K562 (cell line): ENCODE results near the gene RHEB. TPM values are rescaled to one million over a fixed set of nuclear protein-coding genes. Genes with fewer than 3 reads are reported as not detected.

ENCODE experiments used
- ATAC-seq: fragments of 200-7000 bp; cut with Tn5 transposase; 3 replicates; pipeline ENCODE4 v1.9.1; 2020; ENCODE audit warnings: moderate library complexity
- BruUV-seq: library from RNA; stranded (reverse); fragments of 400-500 nt; replicated peaks from 2 replicates; lab custom pipeline; 2021; lab: Mats Ljungman, UMichigan
- CTCF ChIA-PET: fragments of 300-600 bp; formaldehyde crosslinking; extraction: SDS; loops from one replicate; lab custom pipeline; 2021; ENCODE audit warnings: low intra/inter-chr PET ratio; lab: Yijun Ruan, JAX
- POLR2A ChIA-PET: fragments of 300-600, 350-650 bp; sonication (Branson Sonifier 250); formaldehyde crosslinking; extraction: SDS; loops from one replicate; lab custom pipeline; 2021; ENCODE audit warnings: antibody characterized with exemption, inconsistent platforms; lab: Yijun Ruan, JAX
- DNase-seq, 4 experiments: peaks; one replicate each; pipeline versions ENCODE4 v3.0.0 to v3.0.0-alpha.2; 2011 to 2018; ENCODE audit warnings: low spot score in 3 of 4, mixed read lengths in 3 of 4; ENCODE audit errors: extremely low read depth in 1 of 4
- FAIRE-seq: peaks from 2 replicates; lab custom pipeline; 2011; peaks lifted over from hg19 to GRCh38; lab: Jason Lieb, UNC
- H2AFZ ChIP-seq: 2 replicates; pipeline ENCODE4 v1.6.0; 2011; ENCODE audit warnings: low read depth, low read length, control low read depth, inconsistent platforms
- H3K27ac ChIP-seq: fragments of 200-600 bp; 3 replicates; pipeline ENCODE4 v1.8.0; 2011; ENCODE audit warnings: low read depth, mild to moderate bottlenecking, control low read depth, inconsistent platforms, low read length, moderate library complexity, mixed read lengths; ENCODE audit errors: extremely low read depth
- H3K27me3 ChIP-seq, 2 experiments: fragments of 300-600 bp in 1 of 2; 2 replicates in 1 of 2; 3 replicates in 1 of 2; pipeline versions ENCODE4 v1.6.0 to v1.8.0; 2011; ENCODE audit warnings: inconsistent platforms in 2 of 2, low read length in 2 of 2, mild to moderate bottlenecking in 1 of 2, mixed read lengths in 1 of 2, moderate library complexity in 1 of 2; ENCODE audit not compliant: control insufficient read depth in 2 of 2, insufficient read depth in 2 of 2
- H3K36me3 ChIP-seq: fragments of 300-600 bp; 3 replicates; pipeline ENCODE4 v1.8.0; 2011; ENCODE audit warnings: mild to moderate bottlenecking, low read length, inconsistent platforms; ENCODE audit not compliant: control insufficient read depth, insufficient read depth
- H3K4me1 ChIP-seq, 2 experiments: fragments of 200-600 bp in 1 of 2; replicated peaks in 1 of 2; 2 replicates in 1 of 2; 3 replicates in 1 of 2; pipeline versions ENCODE4 v1.5.1 to v1.8.0; 2011; ENCODE audit warnings: inconsistent platforms in 2 of 2, low read length in 2 of 2, mild to moderate bottlenecking in 1 of 2, mixed read lengths in 1 of 2, moderate library complexity in 1 of 2; ENCODE audit not compliant: control insufficient read depth in 2 of 2, insufficient read depth in 2 of 2
- H3K4me2 ChIP-seq: 2 replicates; pipeline ENCODE4 v1.6.1; 2011; ENCODE audit warnings: low read length, control low read depth, inconsistent platforms, mixed read lengths; ENCODE audit not compliant: insufficient read depth
- H3K4me3 ChIP-seq: fragments of 200-600 bp; sonication (generic), shearing (Covaris generic); 2 replicates; pipeline ENCODE4 v1.5.1; 2016; ENCODE audit warnings: control low read depth, inconsistent platforms
- H3K79me2 ChIP-seq: fragments of 200-600 bp; 3 replicates; pipeline ENCODE4 v1.8.0; 2011; ENCODE audit warnings: low read length, inconsistent platforms; ENCODE audit not compliant: control insufficient read depth, insufficient read depth
- H3K9ac ChIP-seq, 2 experiments: 2 replicates each; pipeline versions ENCODE4 v1.6.0 to v1.6.1; 2011; ENCODE audit warnings: low read depth in 2 of 2, low read length in 2 of 2, control low read depth in 1 of 2, inconsistent platforms in 1 of 2, mild to moderate bottlenecking in 1 of 2, mixed read lengths in 1 of 2; ENCODE audit not compliant: insufficient read depth in 1 of 2
- H3K9me1 ChIP-seq: one replicate; pipeline ENCODE4 v1.6.0; 2011; ENCODE audit warnings: inconsistent platforms, mild to moderate bottlenecking, low read length, moderate library complexity; ENCODE audit not compliant: control insufficient read depth, insufficient read depth
- H3K9me3 ChIP-seq: replicated peaks from 2 replicates; pipeline ENCODE4 v1.5.1; 2011; ENCODE audit warnings: low read depth, low read length, inconsistent platforms; ENCODE audit not compliant: control insufficient read depth, insufficient read depth
- H4K20me1 ChIP-seq: replicated peaks from 2 replicates; pipeline ENCODE4 v1.6.1; 2011; ENCODE audit warnings: low read length, inconsistent platforms, mixed read lengths; ENCODE audit not compliant: control insufficient read depth, insufficient read depth
- ADNP ChIP-seq: fragments of 200-800 bp; sonication (Bioruptor generic); IDR thresholded peaks from 2 replicates; pipeline ENCODE4 v1.6.1; 2016; ENCODE audit warnings: missing genetic modification characterization, missing compliant biosample characterization
- BRD4 ChIP-seq: fragments of 200-600 bp; sonication (generic); IDR thresholded peaks from 2 replicates; pipeline ENCODE4 v1.6.1; 2017; ENCODE audit warnings: inconsistent platforms
- ESRRA ChIP-seq: fragments of 450-650 bp; IDR thresholded peaks from 2 replicates; pipeline ENCODE4 v1.6.1; 2014; ENCODE audit warnings: low read depth, mild to moderate bottlenecking, moderate library complexity, borderline replicate concordance
- FOXA1 ChIP-seq: fragments of 450-650 bp; IDR thresholded peaks from 2 replicates; pipeline ENCODE4 v1.6.1; 2016; ENCODE audit warnings: mild to moderate bottlenecking, borderline replicate concordance
- FUS ChIP-seq: fragments of 200-400 bp; formaldehyde crosslinking; optimal IDR thresholded peaks from 2 replicates; pipeline ENCODE3; 2017; ENCODE audit warnings: low read depth, low read length
- GATA2 ChIP-seq: sonication (generic); formaldehyde crosslinking; IDR thresholded peaks from 2 replicates; pipeline ENCODE4 v1.4.0; 2020; ENCODE audit warnings: mild to moderate bottlenecking, missing genetic modification reagents
- GATAD2A ChIP-seq: fragments of 450-650 bp; IDR thresholded peaks from 2 replicates; pipeline ENCODE4 v1.6.1; 2017
- IFI16 ChIP-seq: fragments of 250-450 bp; sonication (Bioruptor Pico); IDR thresholded peaks from 2 replicates; pipeline ENCODE4 v2.1.2; 2022; ENCODE audit warnings: mild to moderate bottlenecking, inconsistent platforms
- MBD2 ChIP-seq: sonication (generic); IDR thresholded peaks from 2 replicates; pipeline ENCODE4 v1.6.1; 2016; ENCODE audit warnings: low read depth, borderline replicate concordance
- MEF2D ChIP-seq: conservative IDR thresholded peaks from 2 replicates; pipeline ENCODE4 v1.6.1; 2016; ENCODE audit warnings: low read depth, missing genetic modification characterization, missing compliant biosample characterization
- OTX1 ChIP-seq: fragments of 450-650 bp; formaldehyde crosslinking; IDR thresholded peaks from 2 replicates; pipeline ENCODE4 v1.4.0; 2022; ENCODE audit warnings: mild to moderate bottlenecking
- PHF20 ChIP-seq: fragments of 450-650 bp; IDR thresholded peaks from 2 replicates; pipeline ENCODE4 v1.6.1; 2018; ENCODE audit not compliant: partially characterized antibody
- SPI1 ChIP-seq: IDR thresholded peaks from 2 replicates; pipeline ENCODE4 v1.6.1; 2011; ENCODE audit warnings: low read depth, low read length, control low read depth, borderline replicate concordance
- SRF ChIP-seq, 2 experiments: fragments of 250-450, 450-650 bp in 1 of 2; sonication (Bioruptor Pico) in 1 of 2; sonication (generic) in 1 of 2; formaldehyde crosslinking; IDR thresholded peaks; 2 replicates each; pipeline versions ENCODE4 v1.5.0 to v1.5.1; 2020 to 2022; ENCODE audit warnings: mild to moderate bottlenecking in 1 of 2, missing genetic modification reagents in 1 of 2
- SUPT5H ChIP-seq: fragments of 450-650 bp; IDR thresholded peaks from 2 replicates; pipeline ENCODE4 v1.6.1; 2016
- ZFP36 ChIP-seq: fragments of 150-350 bp; IDR thresholded peaks from 2 replicates; pipeline ENCODE4 v1.6.1; 2018; ENCODE audit warnings: low read length, low read depth; ENCODE audit not compliant: partially characterized antibody
- ZKSCAN1 ChIP-seq: fragments of 150-350 bp; IDR thresholded peaks from 2 replicates; pipeline ENCODE4 v1.6.1; 2016; ENCODE audit warnings: low read depth, low read length
- ZNF639 ChIP-seq, 2 experiments: fragments of 200-800 bp in 1 of 2; sonication (Bioruptor generic) in 1 of 2; sonication (generic) in 1 of 2; formaldehyde crosslinking in 1 of 2; IDR thresholded peaks in 1 of 2; conservative IDR thresholded peaks in 1 of 2; 2 replicates each; pipeline versions ENCODE4 v1.5.0 to v1.6.1; 2016 to 2020; ENCODE audit warnings: missing compliant biosample characterization in 1 of 2, missing genetic modification characterization in 1 of 2, missing genetic modification reagents in 1 of 2
- ZSCAN29 ChIP-seq: fragments of 450-650 bp; IDR thresholded peaks from 2 replicates; pipeline ENCODE4 v1.6.1; 2017
- WGBS: fragments of 100-300 bp; shearing (Covaris generic); methylation state at CpG from one replicate; pipeline ENCODE4 v1.1.6; 2016; ENCODE audit warnings: low coverage, mixed read lengths; ENCODE audit not compliant: insufficient coverage; ENCODE audit errors: missing lambda C conversion rate; 5-methylcytosine and 5-hydroxymethylcytosine counted together
- in situ Hi-C: fragments of 300-500 bp; cut with MboI; formaldehyde crosslinking; loops from 4 replicates; pipeline ENCODE4 v1.15.0; 2018; ENCODE audit warnings: inconsistent platforms, mixed read lengths
- intact Hi-C: fragments of 100-400 bp; cut with micrococcal nuclease; formaldehyde crosslinking; loops from 2 replicates; pipeline ENCODE4 v1.14.2; 2022
- polyA plus RNA-seq, 8 experiments: library from polyadenylated mRNA; depleted of rRNA in 4 of 8; stranded (reverse) in 5 of 8; unstranded in 3 of 8; fragments of >200 nt; fragmentation: Nextera tagmentation in 2 of 8; fragmentation: Illumina TruSeq in 1 of 8; extraction: Ambion mirVana in 2 of 8; extraction: Trizol in 1 of 8; gene quantifications; 2 replicates each; pipeline versions ENCODE4 v1.2.1 to v1.2.3, GENCODE V29; 2011 to 2014; ENCODE audit warnings: inconsistent platforms in 1 of 8, missing spikeins in 1 of 8
- total RNA-seq, 7 experiments: library from RNA; depleted of rRNA in 6 of 7; stranded (reverse); fragments of >200 nt in 6 of 7; fragmentation: Illumina TruSeq in 2 of 7; extraction: Trizol in 2 of 7; gene quantifications; 2 replicates each; pipeline versions ENCODE4 v1.2.1 to v1.2.3, GENCODE V29; 2011 to 2021; ENCODE audit warnings: low replicate concordance in 1 of 7

Gene RHEB
- total and polyA plus RNA-seq, 9 of the 15 experiments (the other 6 are each of a cell fraction or from before 2014, with no cell fraction given): 28.5 to 249 (median 182) TPM

DNA sequence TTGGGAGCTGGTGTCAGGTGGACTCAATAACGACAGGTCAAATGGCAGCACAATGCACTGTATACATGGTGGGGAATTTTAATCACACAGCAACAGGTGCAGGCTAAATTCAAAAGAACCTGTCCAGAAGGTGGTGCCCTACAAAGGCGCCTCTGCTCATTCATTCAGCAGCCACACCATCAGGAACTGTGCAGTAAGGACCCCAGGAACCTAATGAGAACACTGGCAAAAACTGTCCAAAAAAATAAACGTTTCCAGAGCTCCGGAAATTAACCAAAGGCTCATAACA is 57.8 kb downstream of the RHEB start (continued):
- TF ChIP-seq SPI1: no peak
- no peak for TF ChIP-seq ZFP36
- no peak for TF ChIP-seq MEF2D
- TF ChIP-seq SUPT5H: no peak
- no peak for TF ChIP-seq ZSCAN29

DNA sequence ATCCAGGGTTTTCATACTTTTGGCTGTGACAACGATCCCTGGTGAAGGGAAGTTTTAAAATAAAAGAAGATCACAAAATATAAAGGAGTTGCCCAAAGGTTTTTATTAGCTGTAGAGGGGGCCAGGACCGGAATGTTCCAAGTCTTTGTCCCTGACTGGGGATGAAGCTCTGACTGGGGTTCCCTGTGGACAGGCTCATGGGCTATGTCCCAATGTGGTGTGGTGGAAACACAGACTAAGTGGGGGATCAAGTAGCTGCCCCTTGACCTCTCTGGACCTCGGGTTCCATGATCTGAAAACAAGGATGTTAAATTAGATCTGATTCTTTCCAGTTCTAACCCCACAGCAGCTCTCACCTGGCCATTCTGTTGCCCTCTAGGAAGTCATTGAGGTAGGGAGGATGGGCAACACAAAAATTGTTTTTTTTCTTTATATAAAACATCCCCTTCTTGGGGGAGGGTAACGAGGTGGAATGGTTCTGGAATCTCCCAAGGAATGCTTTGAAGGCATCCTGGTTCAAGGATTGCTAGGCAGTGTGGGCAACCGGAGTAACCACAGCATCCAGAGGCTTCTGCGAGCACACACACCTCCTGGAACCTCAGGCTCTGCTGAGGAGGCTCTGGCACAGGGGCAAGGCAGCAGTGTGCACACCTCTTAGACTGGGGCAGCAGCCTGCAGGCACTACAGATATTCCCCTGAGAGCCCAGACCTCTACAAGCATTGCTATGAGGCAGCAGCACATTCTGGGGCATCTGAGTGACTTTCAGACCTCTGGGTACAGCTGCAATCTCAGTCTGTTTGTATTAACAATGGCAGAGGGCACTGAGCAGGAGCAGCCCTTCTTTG is 58.4 kb downstream of the RHEB start:
- Histone ChIP-seq H2AFZ (no peak overlapping the region), H3K9me3 (peaks cover 8% of the 10 kb centered on the region), H3K27me3 (peaks cover 31 to 41% of the 10 kb centered on the region in 2 experiments; a peak in 4 of 5 replicates), H3K4me2 (no peak overlapping the region), H3K36me3 (peaks cover 12% of the 10 kb centered on the region), H3K4me1 (no peaks in the 10 kb centered on the region), H4K20me1 (no peaks in the 10 kb centered on the region), H3K9me1 (no peaks in the 10 kb centered on the region), H3K9ac (no peak overlapping the region), H3K79me2 (no peaks in the 10 kb centered on the region), H3K4me3 (no peak overlapping the region), H3K27ac (no peak overlapping the region)
- 48% methylated on average over 6 of the region's 6 CpGs for WGBS
- intact Hi-C loops (no loop called here), in situ Hi-C loops (no loop called here)
- BruUV-seq: no TSS peak
- TF ChIP-seq FUS (no peak), SRF (CRISPR knock-in tag; IDR thresholded peaks at IDR 0.05) (no peak), MBD2 (no peak), FOXA1 (no peak), PHF20 (no peak), GATAD2A (no peak), GATA2 (CRISPR knock-in tag) (no peak), ESRRA (no peak), ZKSCAN1 (no peak), IFI16 (CRISPR knock-in tag) (no peak), ADNP (no peak), OTX1 (CRISPR knock-in tag) (no peak), BRD4 (no peak), ZNF639 (CRISPR knock-in tag; conservative IDR thresholded peaks at IDR 0.05 in 1 of 2, IDR thresholded peaks at IDR 0.05 in 1 of 2) (no peak)
- CTCF ChIA-PET: no interaction called here
- no peak for FAIRE-seq
- no peak for DNase-seq
- POLR2A ChIA-PET: interaction anchor here (0.7 to 1.8 kb wide), 3 partner anchors 10 to 140 kb away, joined by 4 to 10 read pairs (median 4); no protein-coding TSS in a partner anchor
- ATAC-seq: no peak
